SK-N-SH (cell line): ENCODE data around the gene PPP5C. TPM values are rescaled to one million over a fixed set of nuclear protein-coding genes. Genes with fewer than 3 reads are reported as not detected.

ENCODE experiments used
- CTCF ChIA-PET: fragments of 300-600, 350-600 bp; formaldehyde crosslinking; extraction: SDS; loops from one replicate; lab custom pipeline; 2021; lab: Yijun Ruan, JAX
- POLR2A ChIA-PET: fragments of 350-600 bp; sonication (Branson Sonifier 250); formaldehyde crosslinking; extraction: SDS; loops from one replicate; lab custom pipeline; 2020; ENCODE audit warnings: antibody characterized with exemption, inconsistent platforms; lab: Yijun Ruan, JAX
- DNase-seq: peaks from one replicate; pipeline ENCODE4 v3.0.0; 2012
- H2AFZ ChIP-seq: fragments of 200-600 bp; sonication (generic); 2 replicates; pipeline ENCODE4 v1.8.1; 2016; ENCODE audit warnings: antibody characterized with exemption, mild to moderate bottlenecking, low read depth
- H3F3A ChIP-seq: fragments of 200-600 bp; sonication (generic); replicated peaks from 2 replicates; pipeline ENCODE3; 2016; ENCODE audit warnings: antibody characterized with exemption, mild to moderate bottlenecking; ENCODE audit not compliant: insufficient read depth
- H3K27ac ChIP-seq, 2 experiments: fragments of 200-500 bp in 1 of 2; fragments of 200-600 bp in 1 of 2; sonication (Bioruptor generic) in 1 of 2; sonication (generic), shearing (Covaris generic) in 1 of 2; 2 replicates each; pipeline versions ENCODE4 v1.5.1 to v1.6.1; 2014 to 2016; ENCODE audit warnings: low read depth in 2 of 2, inconsistent platforms in 1 of 2, low read length in 1 of 2, mild to moderate bottlenecking in 1 of 2, mixed read lengths in 1 of 2
- H3K27me3 ChIP-seq: fragments of 200-600 bp; sonication (generic), shearing (Covaris generic); 2 replicates; pipeline ENCODE4 v1.6.1; 2016; ENCODE audit warnings: mixed run types; ENCODE audit not compliant: insufficient read depth
- H3K36me3 ChIP-seq, 2 experiments: fragments of 200-500 bp in 1 of 2; fragments of 200-600 bp in 1 of 2; sonication (Bioruptor generic) in 1 of 2; sonication (generic) in 1 of 2; replicated peaks in 1 of 2; 2 replicates each; pipeline versions ENCODE3 to v1.5.1; 2014 to 2016; ENCODE audit warnings: low read length in 1 of 2, mild to moderate bottlenecking in 1 of 2; ENCODE audit not compliant: insufficient read depth in 2 of 2, control insufficient read depth in 1 of 2
- H3K4me1 ChIP-seq, 2 experiments: fragments of 200-500 bp in 1 of 2; fragments of 200-600 bp in 1 of 2; sonication (Bioruptor generic) in 1 of 2; sonication (generic), shearing (Covaris generic) in 1 of 2; 2 replicates each; pipeline versions ENCODE4 v1.5.1 to v1.6.1; 2014 to 2016; ENCODE audit warnings: low read depth in 1 of 2, low read length in 1 of 2, mixed run types in 1 of 2; ENCODE audit not compliant: insufficient read depth in 2 of 2, control insufficient read depth in 1 of 2
- H3K4me2 ChIP-seq: fragments of 200-600 bp; sonication (generic), shearing (Covaris generic); 2 replicates; pipeline ENCODE4 v1.6.1; 2017; ENCODE audit warnings: mixed run types
- H3K4me3 ChIP-seq, 2 experiments: fragments of 200-500 bp in 1 of 2; fragments of 200-600 bp in 1 of 2; sonication (Bioruptor generic) in 1 of 2; sonication (generic), shearing (Covaris generic) in 1 of 2; 2 replicates each; pipeline versions ENCODE4 v1.5.1 to v1.8.1; 2014 to 2016; ENCODE audit warnings: low read depth in 2 of 2, inconsistent platforms in 1 of 2, low read length in 1 of 2, mild to moderate bottlenecking in 1 of 2, mixed read lengths in 1 of 2, moderate library complexity in 1 of 2
- H3K79me2 ChIP-seq: fragments of 200-600 bp; sonication (generic); 2 replicates; pipeline ENCODE4 v1.8.1; 2017; ENCODE audit warnings: mild to moderate bottlenecking; ENCODE audit not compliant: insufficient read depth
- H3K9ac ChIP-seq: fragments of 200-600 bp; sonication (generic); 2 replicates; pipeline ENCODE4 v1.6.1; 2017; ENCODE audit warnings: mixed run types
- H3K9me2 ChIP-seq: fragments of 200-600 bp; sonication (generic); 2 replicates; pipeline ENCODE4 v1.6.1; 2017; ENCODE audit warnings: mixed run types
- H3K9me3 ChIP-seq: fragments of 200-600 bp; sonication (generic); 2 replicates; pipeline ENCODE4 v1.6.1; 2017; ENCODE audit warnings: mixed run types, mild to moderate bottlenecking, moderate library complexity
- H4K20me1 ChIP-seq: fragments of 200-600 bp; sonication (generic); 2 replicates; pipeline ENCODE4 v1.6.1; 2017; ENCODE audit warnings: mild to moderate bottlenecking, mixed run types; ENCODE audit not compliant: insufficient read depth
- EP300 ChIP-seq, 2 experiments: IDR thresholded peaks; 2 replicates each; pipeline versions ENCODE4 v1.4.0 to v1.6.1; 2012; ENCODE audit warnings: borderline replicate concordance in 1 of 2, low read depth in 1 of 2, low read length in 1 of 2
- GABPA ChIP-seq: IDR thresholded peaks from 2 replicates; pipeline ENCODE4 v1.4.0; 2012; ENCODE audit warnings: low read depth, mild to moderate bottlenecking
- GATA2 ChIP-seq: sonication (generic); formaldehyde crosslinking; IDR thresholded peaks from 2 replicates; pipeline ENCODE4 v1.5.0; 2020; ENCODE audit warnings: mild to moderate bottlenecking, missing genetic modification reagents
- MEF2A ChIP-seq: IDR thresholded peaks from 2 replicates; pipeline ENCODE4 v1.4.0; 2012; ENCODE audit warnings: low read depth, borderline replicate concordance
- RCOR1 ChIP-seq: fragments of 150-350 bp; IDR thresholded peaks from 2 replicates; pipeline ENCODE4 v1.6.1; 2017; ENCODE audit warnings: antibody characterized with exemption, low read length
- SIN3A ChIP-seq: IDR thresholded peaks from 2 replicates; pipeline ENCODE4 v1.6.1; 2012; ENCODE audit warnings: low read depth, mild to moderate bottlenecking, low read length, moderate library complexity, borderline replicate concordance
- SMC3 ChIP-seq: IDR thresholded peaks from 2 replicates; pipeline ENCODE4 v1.6.1; 2012; ENCODE audit warnings: low read depth, low read length, improper control_type of control experiment
- TAF1 ChIP-seq: IDR thresholded peaks from 2 replicates; pipeline ENCODE4 v1.6.1; 2012; ENCODE audit warnings: low read depth, mild to moderate bottlenecking, low read length, moderate library complexity, borderline replicate concordance
- TCF12 ChIP-seq: IDR thresholded peaks from 2 replicates; pipeline ENCODE4 v1.4.0; 2012
- WGBS: methylation state at CpG from one replicate; pipeline ENCODE4 v1.1.6; 2017; ENCODE audit warnings: low lambda C conversion rate; 5-methylcytosine and 5-hydroxymethylcytosine counted together
- polyA plus RNA-seq, 3 experiments: library from polyadenylated mRNA; depleted of rRNA; stranded (reverse); fragments of >200 nt; gene quantifications; 2 replicates each; pipeline ENCODE4 v1.2.3, GENCODE V29; 2012
- TF ChIP-seq, protein P1 (sequence below): IDR thresholded peaks from 2 replicates; pipeline ENCODE4 v1.6.1; 2012; ENCODE audit warnings: mild to moderate bottlenecking, low read depth, low read length, moderate library complexity
- TF ChIP-seq, protein P2 (sequence below): fragments of 200-600 bp; sonication (generic); IDR thresholded peaks from 2 replicates; pipeline ENCODE4 v1.6.1; 2017; ENCODE audit warnings: antibody characterized with exemption, mild to moderate bottlenecking, moderate library complexity

PPP5C gene
- polyA plus RNA-seq, 1 of the 3 experiments (the other 2 are of a cell fraction), result 162 TPM

DNA sequence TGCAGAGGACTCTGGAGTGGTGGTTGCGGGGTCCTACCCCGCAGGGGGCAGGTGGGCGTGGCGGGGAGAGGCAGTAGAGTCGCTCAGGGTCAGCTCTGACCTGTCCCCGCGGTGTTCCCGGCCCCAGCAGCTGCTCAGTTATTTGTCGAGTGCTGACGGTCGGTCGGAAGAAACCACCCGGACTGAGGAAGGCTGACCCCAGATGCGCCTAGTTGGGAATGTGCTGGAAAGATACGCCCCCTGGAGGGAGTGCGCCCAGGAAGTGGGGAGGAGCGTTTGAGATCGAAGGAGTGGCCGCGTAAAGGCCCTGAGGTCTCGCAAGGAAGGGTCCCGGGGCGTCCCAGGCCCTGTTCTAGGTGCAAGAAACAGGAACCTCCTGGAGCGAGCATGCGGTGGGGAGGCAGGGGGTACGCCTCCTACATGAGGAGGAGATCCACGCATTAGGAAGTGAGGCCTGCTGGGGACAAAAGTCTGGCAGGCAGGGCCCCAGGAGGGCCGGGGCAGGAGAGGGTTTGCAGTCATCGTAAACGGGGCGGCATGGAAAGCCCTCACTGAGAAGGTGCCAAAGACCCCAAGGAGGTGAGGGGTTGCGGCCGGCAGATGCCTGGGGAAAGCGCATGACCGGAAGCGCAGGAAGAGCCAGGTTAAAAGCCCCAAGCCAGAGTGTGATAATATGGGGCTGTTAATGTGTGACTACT lies 57.3 kb downstream of the PPP5C start:
- Histone ChIP-seq H3K4me1 (no peaks in the 10 kb centered on the region), H2AFZ (no peak overlapping the region), H3K4me2 (no peak overlapping the region), H3K9me2 (no peaks in the 10 kb centered on the region), H3K4me3 (no peak overlapping the region), H3K27me3 (no peaks in the 10 kb centered on the region), H3K27ac (no peak overlapping the region), H3K9ac (no peak overlapping the region), H4K20me1 (no peaks in the 10 kb centered on the region), H3K9me3 (no peaks in the 10 kb centered on the region), H3K36me3 (no peaks in the 10 kb centered on the region), H3F3A (no peaks in the 10 kb centered on the region), H3K79me2 (no peaks in the 10 kb centered on the region)
- ChIA-PET CTCF (interaction anchor here (3.5 to 14.4 kb wide), 4 partner anchors 9 to 110 kb away, joined by 24 to 463 read pairs (median 68); partner anchors contain the start of gene PNMA8A), POLR2A (no interaction called here)
- WGBS, result 69% methylated on average over 34 of the region's 36 CpGs
- DNase-seq, result no peak
- no peak for TF ChIP-seq TAF1
- TF ChIP-seq, protein P1, sequence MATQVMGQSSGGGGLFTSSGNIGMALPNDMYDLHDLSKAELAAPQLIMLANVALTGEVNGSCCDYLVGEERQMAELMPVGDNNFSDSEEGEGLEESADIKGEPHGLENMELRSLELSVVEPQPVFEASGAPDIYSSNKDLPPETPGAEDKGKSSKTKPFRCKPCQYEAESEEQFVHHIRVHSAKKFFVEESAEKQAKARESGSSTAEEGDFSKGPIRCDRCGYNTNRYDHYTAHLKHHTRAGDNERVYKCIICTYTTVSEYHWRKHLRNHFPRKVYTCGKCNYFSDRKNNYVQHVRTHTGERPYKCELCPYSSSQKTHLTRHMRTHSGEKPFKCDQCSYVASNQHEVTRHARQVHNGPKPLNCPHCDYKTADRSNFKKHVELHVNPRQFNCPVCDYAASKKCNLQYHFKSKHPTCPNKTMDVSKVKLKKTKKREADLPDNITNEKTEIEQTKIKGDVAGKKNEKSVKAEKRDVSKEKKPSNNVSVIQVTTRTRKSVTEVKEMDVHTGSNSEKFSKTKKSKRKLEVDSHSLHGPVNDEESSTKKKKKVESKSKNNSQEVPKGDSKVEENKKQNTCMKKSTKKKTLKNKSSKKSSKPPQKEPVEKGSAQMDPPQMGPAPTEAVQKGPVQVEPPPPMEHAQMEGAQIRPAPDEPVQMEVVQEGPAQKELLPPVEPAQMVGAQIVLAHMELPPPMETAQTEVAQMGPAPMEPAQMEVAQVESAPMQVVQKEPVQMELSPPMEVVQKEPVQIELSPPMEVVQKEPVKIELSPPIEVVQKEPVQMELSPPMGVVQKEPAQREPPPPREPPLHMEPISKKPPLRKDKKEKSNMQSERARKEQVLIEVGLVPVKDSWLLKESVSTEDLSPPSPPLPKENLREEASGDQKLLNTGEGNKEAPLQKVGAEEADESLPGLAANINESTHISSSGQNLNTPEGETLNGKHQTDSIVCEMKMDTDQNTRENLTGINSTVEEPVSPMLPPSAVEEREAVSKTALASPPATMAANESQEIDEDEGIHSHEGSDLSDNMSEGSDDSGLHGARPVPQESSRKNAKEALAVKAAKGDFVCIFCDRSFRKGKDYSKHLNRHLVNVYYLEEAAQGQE, result no peak
- TF ChIP-seq RCOR1, result no peak
- TF ChIP-seq GABPA, result no peak
- TF ChIP-seq SMC3, result no peak
- no peak for TF ChIP-seq TCF12
- TF ChIP-seq, protein P2, sequence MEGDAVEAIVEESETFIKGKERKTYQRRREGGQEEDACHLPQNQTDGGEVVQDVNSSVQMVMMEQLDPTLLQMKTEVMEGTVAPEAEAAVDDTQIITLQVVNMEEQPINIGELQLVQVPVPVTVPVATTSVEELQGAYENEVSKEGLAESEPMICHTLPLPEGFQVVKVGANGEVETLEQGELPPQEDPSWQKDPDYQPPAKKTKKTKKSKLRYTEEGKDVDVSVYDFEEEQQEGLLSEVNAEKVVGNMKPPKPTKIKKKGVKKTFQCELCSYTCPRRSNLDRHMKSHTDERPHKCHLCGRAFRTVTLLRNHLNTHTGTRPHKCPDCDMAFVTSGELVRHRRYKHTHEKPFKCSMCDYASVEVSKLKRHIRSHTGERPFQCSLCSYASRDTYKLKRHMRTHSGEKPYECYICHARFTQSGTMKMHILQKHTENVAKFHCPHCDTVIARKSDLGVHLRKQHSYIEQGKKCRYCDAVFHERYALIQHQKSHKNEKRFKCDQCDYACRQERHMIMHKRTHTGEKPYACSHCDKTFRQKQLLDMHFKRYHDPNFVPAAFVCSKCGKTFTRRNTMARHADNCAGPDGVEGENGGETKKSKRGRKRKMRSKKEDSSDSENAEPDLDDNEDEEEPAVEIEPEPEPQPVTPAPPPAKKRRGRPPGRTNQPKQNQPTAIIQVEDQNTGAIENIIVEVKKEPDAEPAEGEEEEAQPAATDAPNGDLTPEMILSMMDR, result no peak
- no peak for TF ChIP-seq GATA2 (CRISPR knock-in tag)
- no peak for TF ChIP-seq SIN3A
- no peak for TF ChIP-seq MEF2A
- TF ChIP-seq EP300 (IDR thresholded peaks at IDR 0.05; ENCODE audit: borderline replicate concordance in 1 of 2, low read depth in 1 of 2, low read length in 1 of 2), result no peak
